GM23338 (cell line): ENCODE results near the gene C1orf141. TPM values are rescaled to one million over a fixed set of nuclear protein-coding genes. Genes with fewer than 3 reads are reported as not detected.

Experiments used
- ATAC-seq: fragments of 200-7000 bp; cut with Tn5 transposase; 3 replicates; pipeline ENCODE4 v1.9.1; 2020
- DNase-seq: peaks from one replicate; pipeline ENCODE4 v3.0.0-alpha.2; 2015; ENCODE audit warnings: low spot score
- H2AFZ ChIP-seq: fragments of 200-600 bp; sonication (generic); 2 replicates; pipeline ENCODE4 v1.8.0; 2016; ENCODE audit warnings: antibody characterized with exemption, mild to moderate bottlenecking, moderate library complexity
- H3F3A ChIP-seq: fragments of 200-600 bp; sonication (generic); replicated peaks from 2 replicates; pipeline ENCODE4 v1.8.0; 2017; ENCODE audit warnings: antibody characterized with exemption, mixed run types, low read depth
- H3K27ac ChIP-seq: fragments of 200-600 bp; sonication (generic); 2 replicates; pipeline ENCODE4 v1.6.1; 2016; ENCODE audit warnings: low read depth
- H3K27me3 ChIP-seq: fragments of 200-600 bp; sonication (generic); 2 replicates; pipeline ENCODE4 v1.8.0; 2016; ENCODE audit warnings: mild to moderate bottlenecking, mixed run types, moderate library complexity; ENCODE audit not compliant: insufficient read depth
- H3K36me3 ChIP-seq: fragments of 200-600 bp; sonication (generic); 2 replicates; pipeline ENCODE4 v1.8.0; 2016; ENCODE audit warnings: mild to moderate bottlenecking; ENCODE audit not compliant: insufficient read depth
- H3K4me1 ChIP-seq: fragments of 200-600 bp; sonication (generic); 2 replicates; pipeline ENCODE4 v1.8.0; 2016; ENCODE audit warnings: mild to moderate bottlenecking, moderate library complexity; ENCODE audit not compliant: insufficient read depth
- H3K4me2 ChIP-seq: fragments of 200-600 bp; sonication (generic); 2 replicates; pipeline ENCODE4 v1.7.1; 2017; ENCODE audit warnings: mixed run types
- H3K4me3 ChIP-seq: fragments of 200-600 bp; sonication (generic); 2 replicates; pipeline ENCODE4 v1.6.1; 2016; ENCODE audit warnings: mixed run types
- H3K79me2 ChIP-seq: fragments of 200-600 bp; sonication (generic); replicated peaks from 2 replicates; pipeline ENCODE4 v1.8.0; 2017; ENCODE audit warnings: mild to moderate bottlenecking; ENCODE audit not compliant: insufficient read depth
- H3K9me2 ChIP-seq: fragments of 200-600 bp; sonication (generic); 2 replicates; pipeline ENCODE4 v1.8.0; 2017; ENCODE audit not compliant: insufficient read depth
- H4K20me1 ChIP-seq: fragments of 200-600 bp; sonication (generic); replicated peaks from 2 replicates; pipeline ENCODE4 v1.8.0; 2017; ENCODE audit warnings: mild to moderate bottlenecking; ENCODE audit not compliant: insufficient read depth
- H3K27ac Mint-ChIP-seq: 2 replicates; pipeline ENCODE4 v1.8.0; 2020; ENCODE audit warnings: inconsistent platforms, mild to moderate bottlenecking, moderate library complexity, mixed read lengths
- H3K27me3 Mint-ChIP-seq: 3 replicates; pipeline ENCODE4 v1.8.0; 2022; ENCODE audit warnings: low read depth, mild to moderate bottlenecking, moderate library complexity, mixed read lengths, inconsistent platforms; ENCODE audit not compliant: insufficient read depth, poor library complexity
- H3K36me3 Mint-ChIP-seq: 3 replicates; pipeline ENCODE4 v1.8.0; 2021; ENCODE audit warnings: low read depth, mild to moderate bottlenecking, inconsistent platforms, moderate library complexity, mixed read lengths
- H3K4me1 Mint-ChIP-seq: 3 replicates; pipeline ENCODE4 v1.8.0; 2020; ENCODE audit warnings: mild to moderate bottlenecking, inconsistent platforms, mixed read lengths
- H3K4me3 Mint-ChIP-seq: 3 replicates; pipeline ENCODE4 v1.8.0; 2021; ENCODE audit warnings: moderate library complexity, mild to moderate bottlenecking, inconsistent platforms, mixed read lengths
- H3K9me3 Mint-ChIP-seq: 3 replicates; pipeline ENCODE4 v1.8.0; 2020; ENCODE audit warnings: moderate library complexity, mild to moderate bottlenecking, inconsistent platforms, mixed read lengths
- CREB1 ChIP-seq: fragments of 250-450 bp; sonication (Bioruptor Pico); IDR thresholded peaks from 2 replicates; pipeline ENCODE4 v1.5.0; 2020; ENCODE audit warnings: low read depth, mild to moderate bottlenecking, moderate library complexity
- EZH2 ChIP-seq: fragments of 200-600 bp; sonication (generic); IDR thresholded peaks from one replicate; pipeline ENCODE4 v1.8.0; 2017; ENCODE audit warnings: antibody characterized with exemption, mild to moderate bottlenecking, low read depth; ENCODE audit not compliant: unreplicated experiment
- EZH2phosphoT487 ChIP-seq: fragments of 200-600 bp; sonication (generic); IDR thresholded peaks from one replicate; pipeline ENCODE4 v1.8.1; 2018; ENCODE audit warnings: antibody characterized with exemption; ENCODE audit not compliant: unreplicated experiment
- JUNB ChIP-seq: IDR thresholded peaks from one replicate; pipeline ENCODE4 v1.6.1; 2016; ENCODE audit warnings: antibody characterized with exemption; ENCODE audit not compliant: unreplicated experiment
- NANOG ChIP-seq: IDR thresholded peaks from 2 replicates; pipeline ENCODE4 v1.6.1; 2016; ENCODE audit warnings: antibody characterized with exemption, borderline replicate concordance
- POLR2AphosphoS5 ChIP-seq: IDR thresholded peaks from 2 replicates; pipeline ENCODE4 v1.6.1; 2016; ENCODE audit warnings: antibody characterized with exemption, low read depth
- STAT1 ChIP-seq: IDR thresholded peaks from one replicate; pipeline ENCODE4 v1.6.1; 2016; ENCODE audit warnings: antibody characterized with exemption; ENCODE audit not compliant: unreplicated experiment
- ZNF114 ChIP-seq: fragments of 250-450 bp; sonication (Bioruptor Pico); IDR thresholded peaks from 2 replicates; pipeline ENCODE4 v1.5.0; 2020; ENCODE audit warnings: mild to moderate bottlenecking, moderate library complexity
- ZNF331 ChIP-seq: fragments of 250-450 bp; sonication (Bioruptor Pico); IDR thresholded peaks from 2 replicates; pipeline ENCODE4 v1.5.0; 2020; ENCODE audit warnings: low read depth, mild to moderate bottlenecking, moderate library complexity
- polyA plus RNA-seq: library from polyadenylated mRNA; unstranded; fragments of >200 nt; fragmentation: Nextera tagmentation; extraction: Ambion mirVana; gene quantifications from 2 replicates; pipeline ENCODE4 v1.2.1, GENCODE V29; 2016
- total RNA-seq: library from RNA; depleted of rRNA; stranded (reverse); fragments of >200 nt; shearing (Covaris generic); gene quantifications from 2 replicates; pipeline ENCODE4 v1.2.3, GENCODE V29; 2014
- TF ChIP-seq, protein P1 (sequence below): IDR thresholded peaks from 2 replicates; pipeline ENCODE4 v1.6.1; 2016; ENCODE audit warnings: antibody characterized with exemption
- TF ChIP-seq, protein P2 (sequence below): IDR thresholded peaks from one replicate; pipeline ENCODE4 v1.6.1; 2018; ENCODE audit warnings: antibody characterized with exemption; ENCODE audit not compliant: unreplicated experiment
- TF ChIP-seq, protein P3 (sequence below): fragments of 250-450 bp; sonication (Bioruptor Pico); IDR thresholded peaks from 2 replicates; pipeline ENCODE4 v1.5.0; 2020; ENCODE audit warnings: mild to moderate bottlenecking, moderate library complexity
- TF ChIP-seq, protein P4 (sequence below), 2 experiments: fragments of 200-600 bp in 1 of 2; sonication (generic) in 1 of 2; conservative IDR thresholded peaks; 2 replicates each; pipeline versions ENCODE4 v1.5.1 to v1.6.1; 2016 to 2017; ENCODE audit warnings: antibody characterized with exemption in 2 of 2, low read depth in 2 of 2, mild to moderate bottlenecking in 2 of 2, moderate library complexity in 1 of 2

C1orf141 gene
- total and polyA plus RNA-seq, 2 experiments from 2014 or later = not detected

DNA sequence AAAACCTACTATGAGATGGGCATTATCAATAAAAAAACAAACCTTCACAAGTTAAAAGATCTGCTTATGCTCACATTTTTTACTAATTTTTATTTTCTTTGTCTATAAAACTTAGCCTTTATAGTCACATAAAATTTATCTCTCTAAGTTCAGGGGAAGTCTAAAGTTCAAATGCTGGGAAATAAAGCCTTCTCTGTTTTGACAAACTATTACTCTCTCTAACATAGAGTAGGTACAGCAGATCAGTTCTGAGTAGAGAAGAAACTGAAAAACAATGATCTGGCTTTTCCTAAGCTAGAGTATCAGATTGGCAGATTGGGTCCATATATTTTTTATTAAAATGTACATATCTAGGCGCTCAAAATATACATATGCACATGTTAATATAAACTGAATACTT is 31.2 kb downstream of the C1orf141 start:
- Mint-ChIP-seq H3K4me3 (no peak overlapping the region), H3K27ac (no peak overlapping the region)
- H3K36me3 ChIP-seq = no peaks in the 10 kb centered on the region

More for the DNA sequence above, 31.2 kb downstream of the C1orf141 start:
- no peaks in the 10 kb centered on the region for H4K20me1 ChIP-seq
- H3K79me2 ChIP-seq = no peaks in the 10 kb centered on the region
- no peaks in the 10 kb centered on the region for H3F3A ChIP-seq
- no peak overlapping the region for H3K4me2 ChIP-seq
- H3K27me3 ChIP-seq = no peaks in the 10 kb centered on the region
- no peak for DNase-seq
- H2AFZ ChIP-seq = no peak overlapping the region
- TF ChIP-seq ZNF114 (CRISPR knock-in tag) = no peak
- TF ChIP-seq, protein P1, sequence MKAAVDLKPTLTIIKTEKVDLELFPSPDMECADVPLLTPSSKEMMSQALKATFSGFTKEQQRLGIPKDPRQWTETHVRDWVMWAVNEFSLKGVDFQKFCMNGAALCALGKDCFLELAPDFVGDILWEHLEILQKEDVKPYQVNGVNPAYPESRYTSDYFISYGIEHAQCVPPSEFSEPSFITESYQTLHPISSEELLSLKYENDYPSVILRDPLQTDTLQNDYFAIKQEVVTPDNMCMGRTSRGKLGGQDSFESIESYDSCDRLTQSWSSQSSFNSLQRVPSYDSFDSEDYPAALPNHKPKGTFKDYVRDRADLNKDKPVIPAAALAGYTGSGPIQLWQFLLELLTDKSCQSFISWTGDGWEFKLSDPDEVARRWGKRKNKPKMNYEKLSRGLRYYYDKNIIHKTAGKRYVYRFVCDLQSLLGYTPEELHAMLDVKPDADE = no peak
- no peak for TF ChIP-seq POLR2AphosphoS5
- no peak for TF ChIP-seq NANOG
- TF ChIP-seq JUNB = no peak
- TF ChIP-seq, protein P2, sequence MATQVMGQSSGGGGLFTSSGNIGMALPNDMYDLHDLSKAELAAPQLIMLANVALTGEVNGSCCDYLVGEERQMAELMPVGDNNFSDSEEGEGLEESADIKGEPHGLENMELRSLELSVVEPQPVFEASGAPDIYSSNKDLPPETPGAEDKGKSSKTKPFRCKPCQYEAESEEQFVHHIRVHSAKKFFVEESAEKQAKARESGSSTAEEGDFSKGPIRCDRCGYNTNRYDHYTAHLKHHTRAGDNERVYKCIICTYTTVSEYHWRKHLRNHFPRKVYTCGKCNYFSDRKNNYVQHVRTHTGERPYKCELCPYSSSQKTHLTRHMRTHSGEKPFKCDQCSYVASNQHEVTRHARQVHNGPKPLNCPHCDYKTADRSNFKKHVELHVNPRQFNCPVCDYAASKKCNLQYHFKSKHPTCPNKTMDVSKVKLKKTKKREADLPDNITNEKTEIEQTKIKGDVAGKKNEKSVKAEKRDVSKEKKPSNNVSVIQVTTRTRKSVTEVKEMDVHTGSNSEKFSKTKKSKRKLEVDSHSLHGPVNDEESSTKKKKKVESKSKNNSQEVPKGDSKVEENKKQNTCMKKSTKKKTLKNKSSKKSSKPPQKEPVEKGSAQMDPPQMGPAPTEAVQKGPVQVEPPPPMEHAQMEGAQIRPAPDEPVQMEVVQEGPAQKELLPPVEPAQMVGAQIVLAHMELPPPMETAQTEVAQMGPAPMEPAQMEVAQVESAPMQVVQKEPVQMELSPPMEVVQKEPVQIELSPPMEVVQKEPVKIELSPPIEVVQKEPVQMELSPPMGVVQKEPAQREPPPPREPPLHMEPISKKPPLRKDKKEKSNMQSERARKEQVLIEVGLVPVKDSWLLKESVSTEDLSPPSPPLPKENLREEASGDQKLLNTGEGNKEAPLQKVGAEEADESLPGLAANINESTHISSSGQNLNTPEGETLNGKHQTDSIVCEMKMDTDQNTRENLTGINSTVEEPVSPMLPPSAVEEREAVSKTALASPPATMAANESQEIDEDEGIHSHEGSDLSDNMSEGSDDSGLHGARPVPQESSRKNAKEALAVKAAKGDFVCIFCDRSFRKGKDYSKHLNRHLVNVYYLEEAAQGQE = no peak
- TF ChIP-seq EZH2phosphoT487 = no peak
- no peak for TF ChIP-seq STAT1
- TF ChIP-seq, protein P3, sequence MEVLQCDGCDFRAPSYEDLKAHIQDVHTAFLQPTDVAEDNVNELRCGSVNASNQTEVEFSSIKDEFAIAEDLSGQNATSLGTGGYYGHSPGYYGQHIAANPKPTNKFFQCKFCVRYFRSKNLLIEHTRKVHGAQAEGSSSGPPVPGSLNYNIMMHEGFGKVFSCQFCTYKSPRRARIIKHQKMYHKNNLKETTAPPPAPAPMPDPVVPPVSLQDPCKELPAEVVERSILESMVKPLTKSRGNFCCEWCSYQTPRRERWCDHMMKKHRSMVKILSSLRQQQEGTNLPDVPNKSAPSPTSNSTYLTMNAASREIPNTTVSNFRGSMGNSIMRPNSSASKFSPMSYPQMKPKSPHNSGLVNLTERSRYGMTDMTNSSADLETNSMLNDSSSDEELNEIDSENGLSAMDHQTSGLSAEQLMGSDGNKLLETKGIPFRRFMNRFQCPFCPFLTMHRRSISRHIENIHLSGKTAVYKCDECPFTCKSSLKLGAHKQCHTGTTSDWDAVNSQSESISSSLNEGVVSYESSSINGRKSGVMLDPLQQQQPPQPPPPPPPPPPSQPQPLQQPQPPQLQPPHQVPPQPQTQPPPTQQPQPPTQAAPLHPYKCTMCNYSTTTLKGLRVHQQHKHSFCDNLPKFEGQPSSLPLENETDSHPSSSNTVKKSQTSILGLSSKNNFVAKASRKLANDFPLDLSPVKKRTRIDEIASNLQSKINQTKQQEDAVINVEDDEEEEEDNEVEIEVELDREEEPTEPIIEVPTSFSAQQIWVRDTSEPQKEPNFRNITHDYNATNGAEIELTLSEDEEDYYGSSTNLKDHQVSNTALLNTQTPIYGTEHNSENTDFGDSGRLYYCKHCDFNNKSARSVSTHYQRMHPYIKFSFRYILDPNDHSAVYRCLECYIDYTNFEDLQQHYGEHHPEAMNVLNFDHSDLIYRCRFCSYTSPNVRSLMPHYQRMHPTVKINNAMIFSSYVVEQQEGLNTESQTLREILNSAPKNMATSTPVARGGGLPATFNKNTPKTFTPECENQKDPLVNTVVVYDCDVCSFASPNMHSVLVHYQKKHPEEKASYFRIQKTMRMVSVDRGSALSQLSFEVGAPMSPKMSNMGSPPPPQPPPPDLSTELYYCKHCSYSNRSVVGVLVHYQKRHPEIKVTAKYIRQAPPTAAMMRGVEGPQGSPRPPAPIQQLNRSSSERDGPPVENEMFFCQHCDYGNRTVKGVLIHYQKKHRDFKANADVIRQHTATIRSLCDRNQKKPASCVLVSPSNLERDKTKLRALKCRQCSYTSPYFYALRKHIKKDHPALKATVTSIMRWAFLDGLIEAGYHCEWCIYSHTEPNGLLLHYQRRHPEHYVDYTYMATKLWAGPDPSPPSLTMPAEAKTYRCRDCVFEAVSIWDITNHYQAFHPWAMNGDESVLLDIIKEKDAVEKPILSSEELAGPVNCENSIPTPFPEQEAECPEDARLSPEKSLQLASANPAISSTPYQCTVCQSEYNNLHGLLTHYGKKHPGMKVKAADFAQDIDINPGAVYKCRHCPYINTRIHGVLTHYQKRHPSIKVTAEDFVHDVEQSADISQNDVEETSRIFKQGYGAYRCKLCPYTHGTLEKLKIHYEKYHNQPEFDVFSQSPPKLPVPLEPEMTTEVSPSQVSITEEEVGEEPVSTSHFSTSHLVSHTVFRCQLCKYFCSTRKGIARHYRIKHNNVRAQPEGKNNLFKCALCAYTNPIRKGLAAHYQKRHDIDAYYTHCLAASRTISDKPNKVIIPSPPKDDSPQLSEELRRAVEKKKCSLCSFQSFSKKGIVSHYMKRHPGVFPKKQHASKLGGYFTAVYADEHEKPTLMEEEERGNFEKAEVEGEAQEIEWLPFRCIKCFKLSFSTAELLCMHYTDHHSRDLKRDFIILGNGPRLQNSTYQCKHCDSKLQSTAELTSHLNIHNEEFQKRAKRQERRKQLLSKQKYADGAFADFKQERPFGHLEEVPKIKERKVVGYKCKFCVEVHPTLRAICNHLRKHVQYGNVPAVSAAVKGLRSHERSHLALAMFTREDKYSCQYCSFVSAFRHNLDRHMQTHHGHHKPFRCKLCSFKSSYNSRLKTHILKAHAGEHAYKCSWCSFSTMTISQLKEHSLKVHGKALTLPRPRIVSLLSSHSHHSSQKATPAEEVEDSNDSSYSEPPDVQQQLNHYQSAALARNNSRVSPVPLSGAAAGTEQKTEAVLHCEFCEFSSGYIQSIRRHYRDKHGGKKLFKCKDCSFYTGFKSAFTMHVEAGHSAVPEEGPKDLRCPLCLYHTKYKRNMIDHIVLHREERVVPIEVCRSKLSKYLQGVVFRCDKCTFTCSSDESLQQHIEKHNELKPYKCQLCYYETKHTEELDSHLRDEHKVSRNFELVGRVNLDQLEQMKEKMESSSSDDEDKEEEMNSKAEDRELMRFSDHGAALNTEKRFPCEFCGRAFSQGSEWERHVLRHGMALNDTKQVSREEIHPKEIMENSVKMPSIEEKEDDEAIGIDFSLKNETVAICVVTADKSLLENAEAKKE (CRISPR knock-in tag) = no peak
- TF ChIP-seq, protein P4, sequence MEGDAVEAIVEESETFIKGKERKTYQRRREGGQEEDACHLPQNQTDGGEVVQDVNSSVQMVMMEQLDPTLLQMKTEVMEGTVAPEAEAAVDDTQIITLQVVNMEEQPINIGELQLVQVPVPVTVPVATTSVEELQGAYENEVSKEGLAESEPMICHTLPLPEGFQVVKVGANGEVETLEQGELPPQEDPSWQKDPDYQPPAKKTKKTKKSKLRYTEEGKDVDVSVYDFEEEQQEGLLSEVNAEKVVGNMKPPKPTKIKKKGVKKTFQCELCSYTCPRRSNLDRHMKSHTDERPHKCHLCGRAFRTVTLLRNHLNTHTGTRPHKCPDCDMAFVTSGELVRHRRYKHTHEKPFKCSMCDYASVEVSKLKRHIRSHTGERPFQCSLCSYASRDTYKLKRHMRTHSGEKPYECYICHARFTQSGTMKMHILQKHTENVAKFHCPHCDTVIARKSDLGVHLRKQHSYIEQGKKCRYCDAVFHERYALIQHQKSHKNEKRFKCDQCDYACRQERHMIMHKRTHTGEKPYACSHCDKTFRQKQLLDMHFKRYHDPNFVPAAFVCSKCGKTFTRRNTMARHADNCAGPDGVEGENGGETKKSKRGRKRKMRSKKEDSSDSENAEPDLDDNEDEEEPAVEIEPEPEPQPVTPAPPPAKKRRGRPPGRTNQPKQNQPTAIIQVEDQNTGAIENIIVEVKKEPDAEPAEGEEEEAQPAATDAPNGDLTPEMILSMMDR (conservative IDR thresholded peaks at IDR 0.05; ENCODE audit: low read depth in 2 of 2) = no peak
- no peak for TF ChIP-seq CREB1
- TF ChIP-seq ZNF331 = no peak
- no peak for TF ChIP-seq EZH2
- no peaks in the 10 kb centered on the region for H3K4me1 Mint-ChIP-seq
- no peaks in the 10 kb centered on the region for H3K9me3 Mint-ChIP-seq
- no peak overlapping the region for H3K4me3 ChIP-seq
- ATAC-seq = no peak
- no peak overlapping the region for H3K27ac ChIP-seq
- no peaks in the 10 kb centered on the region for H3K27me3 Mint-ChIP-seq
- no peaks in the 10 kb centered on the region for H3K36me3 Mint-ChIP-seq
- H3K4me1 ChIP-seq = no peaks in the 10 kb centered on the region
- H3K9me2 ChIP-seq = no peaks in the 10 kb centered on the region
